H9 (cell line): Measurements from ENCODE around the gene UBE2Z. TPM values are rescaled to one million over a fixed set of nuclear protein-coding genes. Genes with fewer than 3 reads are reported as not detected.
A peak's percentile ranks its signal among the peaks of the same experiment; 100 is the strongest.

ENCODE experiments used
- DNase-seq: peaks from one replicate; pipeline ENCODE4 v3.0.0-alpha.2; 2017
- H2AFZ ChIP-seq: one replicate; pipeline ENCODE4 v1.6.1; 2013; ENCODE audit warnings: mild to moderate bottlenecking, low read length, control low read depth, moderate library complexity
- H2AK5ac ChIP-seq: 2 replicates; pipeline ENCODE4 v1.6.1; 2013; ENCODE audit warnings: low read length, control low read depth, mixed read lengths; ENCODE audit not compliant: insufficient read length
- H2BK120ac ChIP-seq: one replicate; pipeline ENCODE4 v1.6.1; 2013; ENCODE audit warnings: low read depth, mild to moderate bottlenecking, low read length, control low read depth, inconsistent platforms; ENCODE audit not compliant: poor library complexity, severe bottlenecking
- H2BK12ac ChIP-seq: 2 replicates; pipeline ENCODE4 v1.6.1; 2013; ENCODE audit warnings: low read length, control low read depth, mixed read lengths, low read depth; ENCODE audit not compliant: insufficient read length
- H2BK15ac ChIP-seq: 2 replicates; pipeline ENCODE4 v1.6.1; 2013; ENCODE audit warnings: low read depth, low read length, control low read depth
- H2BK20ac ChIP-seq: one replicate; pipeline ENCODE4 v1.6.1; 2013; ENCODE audit warnings: low read depth, mild to moderate bottlenecking, low read length, control low read depth, inconsistent platforms; ENCODE audit not compliant: poor library complexity, severe bottlenecking
- H2BK5ac ChIP-seq: 2 replicates; pipeline ENCODE4 v1.6.1; 2013; ENCODE audit warnings: low read length, control low read depth, mixed read lengths; ENCODE audit not compliant: insufficient read length
- H3K14ac ChIP-seq: 2 replicates; pipeline ENCODE4 v1.6.1; 2013; ENCODE audit warnings: low read length, control low read depth; ENCODE audit not compliant: insufficient read depth
- H3K18ac ChIP-seq: 2 replicates; pipeline ENCODE4 v1.6.1; 2013; ENCODE audit warnings: low read depth, mild to moderate bottlenecking, mixed read lengths, low read length, control low read depth; ENCODE audit not compliant: insufficient read length
- H3K23ac ChIP-seq: 2 replicates; pipeline ENCODE4 v1.6.1; 2013; ENCODE audit warnings: low read length, control low read depth, mixed read lengths, low read depth; ENCODE audit not compliant: insufficient read length
- H3K23me2 ChIP-seq: 2 replicates; pipeline ENCODE4 v1.6.1; 2013; ENCODE audit warnings: low read depth, mild to moderate bottlenecking, mixed read lengths, low read length, control low read depth; ENCODE audit not compliant: insufficient read length, poor library complexity, severe bottlenecking
- H3K27ac ChIP-seq: 2 replicates; pipeline ENCODE4 v1.5.1; 2013; ENCODE audit warnings: low read length, control low read depth, mixed read lengths, low read depth; ENCODE audit not compliant: insufficient read length
- H3K27me3 ChIP-seq: 2 replicates; pipeline ENCODE4 v1.6.1; 2013; ENCODE audit warnings: low read length, control low read depth, inconsistent platforms; ENCODE audit not compliant: insufficient read depth
- H3K4ac ChIP-seq: 2 replicates; pipeline ENCODE4 v1.6.1; 2013; ENCODE audit warnings: low read depth, mild to moderate bottlenecking, control low read depth, inconsistent platforms, low read length, moderate library complexity
- H3K4me1 ChIP-seq: 2 replicates; pipeline ENCODE4 v1.6.1; 2013; ENCODE audit warnings: low read length, control low read depth, inconsistent platforms; ENCODE audit not compliant: insufficient read depth
- H3K4me2 ChIP-seq: 2 replicates; pipeline ENCODE4 v1.6.1; 2013; ENCODE audit warnings: low read length, control low read depth, mixed read lengths; ENCODE audit not compliant: insufficient read length, insufficient read depth
- H3K56ac ChIP-seq: 2 replicates; pipeline ENCODE4 v1.6.1; 2013; ENCODE audit warnings: low read depth, mild to moderate bottlenecking, mixed read lengths, low read length, control low read depth; ENCODE audit not compliant: insufficient read length
- H3K79me1 ChIP-seq: 2 replicates; pipeline ENCODE4 v1.6.1; 2013; ENCODE audit warnings: low read depth, mild to moderate bottlenecking, moderate library complexity, low read length, control low read depth, inconsistent platforms; ENCODE audit not compliant: insufficient read depth, poor library complexity, severe bottlenecking
- H3K79me2 ChIP-seq: 2 replicates; pipeline ENCODE4 v1.6.1; 2013; ENCODE audit warnings: low read length, control low read depth, inconsistent platforms; ENCODE audit not compliant: insufficient read depth
- H3K9ac ChIP-seq: 2 replicates; pipeline ENCODE4 v1.6.1; 2013; ENCODE audit warnings: low read length, control low read depth, mixed read lengths; ENCODE audit not compliant: insufficient read length; ENCODE audit errors: extremely low read depth
- H3K9me3 ChIP-seq: one replicate; pipeline ENCODE4 v1.6.1; 2013; ENCODE audit warnings: low read depth, low read length, inconsistent platforms; ENCODE audit not compliant: control insufficient read depth
- H3T11ph ChIP-seq: one replicate; pipeline ENCODE4 v1.6.1; 2013; ENCODE audit warnings: mild to moderate bottlenecking, low read length, control low read depth, inconsistent platforms
- H4K20me1 ChIP-seq: one replicate; pipeline ENCODE4 v1.6.1; 2013; ENCODE audit not compliant: control insufficient read depth, insufficient read length, insufficient read depth
- H4K5ac ChIP-seq: 2 replicates; pipeline ENCODE4 v1.6.1; 2013; ENCODE audit warnings: low read depth, mild to moderate bottlenecking, mixed read lengths, low read length, control low read depth; ENCODE audit not compliant: insufficient read length
- H4K8ac ChIP-seq: replicated peaks from 2 replicates; pipeline ENCODE4 v1.6.1; 2013; ENCODE audit warnings: low read length, control low read depth, mixed read lengths, low read depth; ENCODE audit not compliant: insufficient read length
- H4K91ac ChIP-seq: 2 replicates; pipeline ENCODE4 v1.6.1; 2013; ENCODE audit warnings: low read depth, mild to moderate bottlenecking, moderate library complexity, mixed read lengths, low read length, control low read depth; ENCODE audit not compliant: insufficient read length
- H3K27ac Mint-ChIP-seq, 3 experiments: 2 replicates in 2 of 3; 3 replicates in 1 of 3; pipeline ENCODE4 v1.8.0; 2020 to 2021; ENCODE audit warnings: mixed read lengths in 3 of 3, mild to moderate bottlenecking in 1 of 3, moderate library complexity in 1 of 3
- H3K27me3 Mint-ChIP-seq: 2 replicates; pipeline ENCODE4 v1.8.0; 2021; ENCODE audit warnings: low read depth, mild to moderate bottlenecking, moderate library complexity, mixed read lengths
- H3K36me3 Mint-ChIP-seq, 3 experiments: 2 replicates in 2 of 3; 3 replicates in 1 of 3; pipeline ENCODE4 v1.8.0; 2020 to 2021; ENCODE audit warnings: low read depth in 3 of 3, mixed read lengths in 3 of 3; ENCODE audit not compliant: insufficient read depth in 1 of 3
- H3K4me1 Mint-ChIP-seq, 2 experiments: 2 replicates each; pipeline ENCODE4 v1.8.0; 2020; ENCODE audit warnings: mixed read lengths in 2 of 2
- H3K4me3 Mint-ChIP-seq, 2 experiments: 2 replicates in 1 of 2; 3 replicates in 1 of 2; pipeline ENCODE4 v1.8.0; 2020 to 2021; ENCODE audit warnings: mild to moderate bottlenecking in 2 of 2, mixed read lengths in 2 of 2, moderate library complexity in 1 of 2
- H3K9me3 Mint-ChIP-seq, 2 experiments: 2 replicates in 1 of 2; 3 replicates in 1 of 2; pipeline ENCODE4 v1.8.0; 2020; ENCODE audit warnings: mild to moderate bottlenecking in 2 of 2, mixed read lengths in 2 of 2, moderate library complexity in 1 of 2
- CTCF ChIP-seq: fragments of 200-600 bp; sonication (generic); conservative IDR thresholded peaks from 3 replicates; pipeline ENCODE4 v1.8.0; 2021; ENCODE audit warnings: antibody characterized with exemption, mild to moderate bottlenecking
- WGBS: extraction: QIAGEN DNeasy Blood & Tissue Kit; methylation state at CpG from one replicate; pipeline ENCODE4 v1.1.7; 2013; ENCODE audit warnings: missing lambda C conversion rate, low lambda C conversion rate, mixed read lengths; ENCODE audit not compliant: insufficient read length; ENCODE audit errors: extremely low coverage; 5-methylcytosine and 5-hydroxymethylcytosine counted together
- total RNA-seq: library from RNA; stranded (reverse); gene quantifications from 2 replicates; pipeline ENCODE4 v1.2.1, GENCODE V29; 2021

Gene UBE2Z
- total RNA-seq, 1 experiment from 2014 or later: 80.0 TPM

GRCh38 chr17:48860034-48860433 is 48.2 kb upstream of the UBE2Z start:
- Histone ChIP-seq H4K20me1 (no peaks in the 10 kb centered on the region), H2BK12ac (no peak overlapping the region), H2BK5ac (no peak overlapping the region), H2AK5ac (no peak overlapping the region), H3K27me3 (no peaks in the 10 kb centered on the region), H3T11ph (no peak overlapping the region), H3K4me1 (0 out of 2 replicates have a peak, but pooled peaks cover 4% of the 10 kb centered on the region), H2BK20ac (no peak overlapping the region), H3K4ac (no peak overlapping the region), H3K9ac (no peak overlapping the region), H3K23ac (no peak overlapping the region), H4K8ac (no peak overlapping the region), H2BK15ac (no peak overlapping the region), H3K18ac (no peak overlapping the region), H3K79me1 (no peaks in the 10 kb centered on the region), H3K27ac (no peak overlapping the region), H2AFZ (no peak overlapping the region), H2BK120ac (no peak overlapping the region), H3K79me2 (no peaks in the 10 kb centered on the region), H4K5ac (no peak overlapping the region), H3K4me2 (no peak overlapping the region), H3K9me3 (no peaks in the 10 kb centered on the region), H3K23me2 (no peaks in the 10 kb centered on the region), H3K56ac (no peak overlapping the region), H3K14ac (no peak overlapping the region), H4K91ac (no peak overlapping the region)
- no peak for DNase-seq
- TF ChIP-seq CTCF: peak; percentile 56
- Mint-ChIP-seq H3K36me3 (peaks cover 0 to 14% (median 0%) of the 10 kb centered on the region in 3 experiments; a peak in 3 of 7 replicates), H3K4me1 (no peaks in the 10 kb centered on the region), H3K27me3 (no peaks in the 10 kb centered on the region), H3K9me3 (no peaks in the 10 kb centered on the region), H3K4me3 (no peak overlapping the region), H3K27ac (no peak overlapping the region)
- WGBS: no CpG with 5 or more reads among the region's 3 CpGs
